Measurements from ENCODE around the gene DSG4.

GRCh38 chr18:31430554-31430953 is 54.0 kb downstream of the DSG4 start:
- TF ChIP-seq TEAD4 (IDR thresholded peaks at IDR 0.05; ENCODE audit: low read length), result no peak
- no peak for TF ChIP-seq TEAD4 (CRISPR knock-in tag; IDR thresholded peaks at IDR 0.05; ENCODE audit: borderline replicate concordance)
- TF ChIP-seq E2F5 (CRISPR knock-in tag; IDR thresholded peaks at IDR 0.05), result no peak
- no peak for TF ChIP-seq CTCF (IDR thresholded peaks at IDR 0.05 in 2 of 3, conservative IDR thresholded peaks at IDR 0.05 in 1 of 3; ENCODE audit: insufficient read depth in 2 of 3, low read depth in 1 of 3, low read length in 3 of 3)
- TF ChIP-seq EP300 (IDR thresholded peaks at IDR 0.05; ENCODE audit: low read length), result no peak
- TF ChIP-seq ZNF274 (IDR thresholded peaks at IDR 0.05; ENCODE audit: borderline replicate concordance, low read depth, low read length), result no peak
- no peak for TF ChIP-seq ELF4 (CRISPR knock-in tag; IDR thresholded peaks at IDR 0.05)
- TF ChIP-seq ADNP (tag; IDR thresholded peaks at IDR 0.05), result no peak
- TF ChIP-seq POLR2A (conservative IDR thresholded peaks at IDR 0.05), result no peak

Data from K562 (cell line).